Progenitor cell of endocrine pancreas (in vitro differentiated cells): ENCODE data around the gene SELP. TPM values are rescaled to one million over a fixed set of nuclear protein-coding genes. Genes with fewer than 3 reads are reported as not detected.
A peak's percentile ranks its signal among the peaks of the same experiment; 100 is the strongest.

Experiments used
- DNase-seq: peaks from one replicate; pipeline ENCODE4 v3.0.0; 2021; ENCODE audit warnings: low spot score; ENCODE audit not compliant: unreplicated experiment
- H3K27ac Mint-ChIP-seq: 2 replicates; pipeline ENCODE4 v1.8.0; 2021; ENCODE audit warnings: mild to moderate bottlenecking, moderate library complexity, mixed read lengths
- H3K27me3 Mint-ChIP-seq: 2 replicates; pipeline ENCODE4 v1.8.0; 2021; ENCODE audit warnings: mixed read lengths
- H3K36me3 Mint-ChIP-seq: 2 replicates; pipeline ENCODE4 v1.8.0; 2022; ENCODE audit warnings: mixed read lengths; ENCODE audit not compliant: insufficient read depth
- H3K4me1 Mint-ChIP-seq: 2 replicates; pipeline ENCODE4 v1.8.0; 2021; ENCODE audit warnings: low read depth, mixed read lengths
- H3K4me3 Mint-ChIP-seq: 2 replicates; pipeline ENCODE4 v1.8.0; 2021; ENCODE audit warnings: low read depth, mild to moderate bottlenecking, moderate library complexity, mixed read lengths
- H3K9me3 Mint-ChIP-seq: 2 replicates; pipeline ENCODE4 v1.8.0; 2021; ENCODE audit warnings: low read depth, mixed read lengths
- total RNA-seq: library from RNA; stranded (reverse); gene quantifications from 2 replicates; pipeline ENCODE4 v1.2.1, GENCODE V29; 2021
- TF ChIP-seq, protein P1 (sequence below): fragments of 200-600 bp; sonication (generic); IDR thresholded peaks from one replicate; pipeline ENCODE4 v1.5.0; 2021; ENCODE audit warnings: antibody characterized with exemption, mild to moderate bottlenecking; ENCODE audit not compliant: unreplicated experiment

SELP gene
- total RNA-seq, 1 donor from 2014 or later, result not detected

DNA sequence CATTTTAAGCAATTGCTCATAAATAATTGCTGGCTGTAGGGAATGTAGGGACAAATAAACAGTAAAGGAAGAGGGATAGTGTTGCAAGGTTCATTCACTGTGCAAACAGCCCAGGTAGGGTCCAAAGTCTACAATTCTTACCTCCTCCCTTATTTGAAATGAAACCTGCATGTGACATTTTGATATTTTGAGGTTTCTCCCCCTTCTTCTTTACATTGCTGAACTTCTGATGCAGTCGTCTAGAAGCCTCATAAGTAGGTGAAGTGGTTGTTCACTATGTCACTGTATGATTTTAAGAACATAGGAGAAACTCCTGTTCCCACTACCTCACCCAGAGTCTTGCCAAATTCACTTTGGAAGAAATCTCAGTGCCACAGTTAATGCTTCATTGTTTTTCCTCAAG, 59.8 kb downstream of the SELP start:
- peaks cover 53% of the 10 kb centered on the region for H3K4me1 Mint-ChIP-seq
- TF ChIP-seq, protein P1, sequence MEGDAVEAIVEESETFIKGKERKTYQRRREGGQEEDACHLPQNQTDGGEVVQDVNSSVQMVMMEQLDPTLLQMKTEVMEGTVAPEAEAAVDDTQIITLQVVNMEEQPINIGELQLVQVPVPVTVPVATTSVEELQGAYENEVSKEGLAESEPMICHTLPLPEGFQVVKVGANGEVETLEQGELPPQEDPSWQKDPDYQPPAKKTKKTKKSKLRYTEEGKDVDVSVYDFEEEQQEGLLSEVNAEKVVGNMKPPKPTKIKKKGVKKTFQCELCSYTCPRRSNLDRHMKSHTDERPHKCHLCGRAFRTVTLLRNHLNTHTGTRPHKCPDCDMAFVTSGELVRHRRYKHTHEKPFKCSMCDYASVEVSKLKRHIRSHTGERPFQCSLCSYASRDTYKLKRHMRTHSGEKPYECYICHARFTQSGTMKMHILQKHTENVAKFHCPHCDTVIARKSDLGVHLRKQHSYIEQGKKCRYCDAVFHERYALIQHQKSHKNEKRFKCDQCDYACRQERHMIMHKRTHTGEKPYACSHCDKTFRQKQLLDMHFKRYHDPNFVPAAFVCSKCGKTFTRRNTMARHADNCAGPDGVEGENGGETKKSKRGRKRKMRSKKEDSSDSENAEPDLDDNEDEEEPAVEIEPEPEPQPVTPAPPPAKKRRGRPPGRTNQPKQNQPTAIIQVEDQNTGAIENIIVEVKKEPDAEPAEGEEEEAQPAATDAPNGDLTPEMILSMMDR, result no peak
- H3K27me3 Mint-ChIP-seq, result no peaks in the 10 kb centered on the region
- peak overlapping the region; percentile 17 for H3K4me3 Mint-ChIP-seq
- DNase-seq, result no peak
- H3K9me3 Mint-ChIP-seq, result peaks cover under 1% of the 10 kb centered on the region
- no peaks in the 10 kb centered on the region for H3K36me3 Mint-ChIP-seq
- H3K27ac Mint-ChIP-seq, result peak overlapping the region; percentile 71

DNA sequence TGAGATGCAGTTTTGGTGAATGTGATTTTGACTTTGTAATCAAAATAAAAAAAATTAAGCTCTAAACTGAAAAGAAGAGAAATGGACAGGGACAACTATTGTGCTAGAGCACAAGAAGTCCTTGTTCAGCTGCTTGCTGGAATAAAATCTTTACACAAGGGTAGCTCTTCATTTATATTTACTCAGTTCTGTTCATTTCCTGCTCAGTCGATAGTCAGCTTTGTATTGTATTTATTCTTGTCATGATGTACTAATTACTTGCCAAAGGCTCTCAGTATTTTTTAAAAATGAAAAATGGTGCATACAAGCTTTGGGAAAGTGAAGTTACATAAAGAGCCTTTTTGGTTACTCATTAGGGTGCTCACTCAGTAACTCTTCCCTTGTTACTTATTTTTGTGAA, 61.4 kb downstream of the SELP start:
- no peak for DNase-seq
- Mint-ChIP-seq H3K36me3 (peaks cover 6% of the 10 kb centered on the region), H3K9me3 (peaks cover 13% of the 10 kb centered on the region), H3K4me1 (peaks cover 56% of the 10 kb centered on the region), H3K4me3 (no peak overlapping the region), H3K27ac (peak overlapping the region; percentile 6), H3K27me3 (no peaks in the 10 kb centered on the region)
- TF ChIP-seq, protein P1, result no peak

DNA sequence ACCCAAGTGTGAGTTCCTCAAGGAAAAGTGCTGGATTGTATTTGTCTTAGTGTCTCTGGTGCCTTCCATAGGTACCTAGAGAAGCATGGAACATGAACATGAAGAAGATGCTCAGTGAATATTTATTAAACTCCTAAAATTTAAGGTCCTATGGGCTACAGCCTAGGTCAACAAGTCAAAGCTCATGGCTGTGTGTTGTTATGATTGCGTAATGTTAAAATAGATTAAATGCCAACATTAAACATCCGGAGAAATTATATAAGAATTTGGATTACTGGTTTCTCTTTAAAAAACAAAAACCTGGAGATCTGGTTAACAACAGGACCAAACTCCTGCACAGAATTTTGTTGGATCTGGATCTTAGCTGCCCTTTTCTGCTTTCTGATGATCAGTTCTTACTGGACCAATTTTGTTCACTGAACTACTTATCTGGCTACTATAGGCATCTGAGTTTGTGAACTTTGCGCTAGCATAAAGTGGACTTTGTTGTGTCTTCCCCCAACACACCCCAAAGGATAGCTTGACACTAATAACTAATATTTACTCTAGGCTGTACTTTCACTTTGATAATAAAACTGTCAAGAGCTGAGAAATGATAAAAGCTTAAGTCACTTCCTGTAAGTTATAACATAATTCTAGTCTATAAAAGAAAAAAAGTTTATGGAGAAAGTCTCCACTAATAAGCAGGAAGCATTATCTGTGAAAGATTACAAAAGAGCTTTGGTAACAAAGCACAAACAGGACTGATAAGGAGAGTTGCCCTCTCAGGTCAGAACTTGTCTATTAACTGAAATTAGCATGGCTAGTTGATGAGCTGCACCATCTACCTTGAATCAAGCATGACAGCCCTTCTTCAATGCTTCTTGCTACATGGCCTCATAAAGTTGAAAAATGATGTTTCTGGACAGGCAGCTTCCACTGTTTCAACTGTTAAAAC, 64.3 kb downstream of the SELP start:
- Mint-ChIP-seq H3K9me3 (peaks cover 23% of the 10 kb centered on the region), H3K36me3 (peaks cover 8% of the 10 kb centered on the region), H3K27ac (no peak overlapping the region), H3K27me3 (no peaks in the 10 kb centered on the region), H3K4me1 (peaks cover 37% of the 10 kb centered on the region), H3K4me3 (no peak overlapping the region)
- TF ChIP-seq, protein P1, result no peak
- DNase-seq, result no peak

GRCh38 chr1:169563650-169564049, 66.3 kb downstream of the SELP start:
- Mint-ChIP-seq H3K9me3 (peaks cover 23% of the 10 kb centered on the region), H3K36me3 (peaks cover 8% of the 10 kb centered on the region), H3K27ac (no peak overlapping the region), H3K27me3 (no peaks in the 10 kb centered on the region), H3K4me1 (peaks cover 24% of the 10 kb centered on the region), H3K4me3 (no peak overlapping the region)
- DNase-seq, result no peak
- TF ChIP-seq, protein P1, result no peak

DNA sequence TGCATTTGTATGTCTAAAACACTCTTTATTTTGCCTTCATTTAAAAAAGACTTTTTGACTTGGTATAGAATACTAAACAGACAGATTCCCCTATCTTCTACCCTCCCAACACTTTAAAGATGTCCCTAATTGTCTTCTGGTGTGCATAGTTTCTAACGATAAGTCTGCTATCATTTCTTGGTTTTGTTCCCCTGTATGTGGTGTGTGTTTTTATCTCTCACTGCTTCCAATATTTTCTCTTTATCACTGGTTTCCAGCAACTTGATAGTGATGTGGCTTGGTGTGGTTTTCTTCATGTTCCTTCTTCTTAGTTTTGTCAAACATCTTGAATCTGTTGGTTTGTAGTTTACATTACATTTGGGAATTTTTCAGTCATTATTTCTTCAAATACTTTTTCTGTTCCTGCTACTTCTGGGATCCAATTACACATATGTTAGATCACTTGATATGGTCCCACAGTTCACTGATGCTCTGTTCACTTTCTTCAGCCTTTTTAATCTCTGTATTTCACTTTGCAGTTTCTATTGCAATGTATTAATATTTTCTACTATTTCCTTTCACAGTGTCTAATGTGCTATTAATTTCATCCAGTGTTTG, 66.8 kb downstream of the SELP start:
- Mint-ChIP-seq H3K9me3 (peaks cover 23% of the 10 kb centered on the region), H3K4me1 (peaks cover 21% of the 10 kb centered on the region), H3K36me3 (peaks cover 8% of the 10 kb centered on the region), H3K27ac (no peak overlapping the region), H3K27me3 (no peaks in the 10 kb centered on the region), H3K4me3 (no peak overlapping the region)
- TF ChIP-seq, protein P1, result no peak
- DNase-seq, result no peak
